IMR-90 (cell line): Measurements from ENCODE around the gene TEX261. TPM values are rescaled to one million over a fixed set of nuclear protein-coding genes. Genes with fewer than 3 reads are reported as not detected.

ENCODE experiments used
- ATAC-seq: fragments of 200-7000 bp; cut with Tn5 transposase; 2 replicates; pipeline ENCODE4 v1.9.1; 2020; ENCODE audit warnings: low read depth, mild to moderate bottlenecking, moderate library complexity
- BruUV-seq: library from RNA; stranded (reverse); fragments of 400-500 nt; replicated peaks from 2 replicates; lab custom pipeline; 2021; lab: Mats Ljungman, UMichigan
- CTCF ChIA-PET: fragments of 300-600 bp; formaldehyde crosslinking; extraction: SDS; loops from one replicate; lab custom pipeline; 2021; ENCODE audit warnings: antibody characterized with exemption; lab: Yijun Ruan, JAX
- POLR2A ChIA-PET: fragments of 300-600 bp; sonication (Branson Sonifier 250); formaldehyde crosslinking; loops from one replicate; lab custom pipeline; 2022; ENCODE audit warnings: antibody characterized with exemption; ENCODE audit not compliant: unreplicated experiment; lab: Charles Lee
- DNase-seq: peaks from one replicate; pipeline ENCODE4 v3.0.0; 2013
- H2AFZ ChIP-seq: replicated peaks from 2 replicates; pipeline ENCODE3; 2013; ENCODE audit warnings: low read length, mild to moderate bottlenecking; ENCODE audit not compliant: poor library complexity
- H2AK5ac ChIP-seq: 2 replicates; pipeline ENCODE4 v1.6.1; 2013; ENCODE audit warnings: low read depth, low read length, inconsistent platforms
- H2AK9ac ChIP-seq: replicated peaks from 2 replicates; pipeline ENCODE3; 2013; ENCODE audit warnings: mild to moderate bottlenecking, low read depth, low read length, moderate library complexity; ENCODE audit not compliant: poor library complexity
- H2BK120ac ChIP-seq: 2 replicates; pipeline ENCODE4 v1.6.1; 2013; ENCODE audit warnings: low read depth, low read length, inconsistent platforms
- H2BK15ac ChIP-seq: 3 replicates; pipeline ENCODE4 v1.6.1; 2013; ENCODE audit warnings: low read depth, low read length, inconsistent platforms
- H2BK20ac ChIP-seq: 2 replicates; pipeline ENCODE4 v1.6.1; 2013; ENCODE audit warnings: low read depth, mild to moderate bottlenecking, inconsistent platforms, low read length, moderate library complexity
- H2BK5ac ChIP-seq: 2 replicates; pipeline ENCODE4 v1.6.1; 2013; ENCODE audit warnings: mild to moderate bottlenecking, low read depth, low read length, inconsistent platforms; ENCODE audit not compliant: poor library complexity, severe bottlenecking
- H3K14ac ChIP-seq: replicated peaks from 2 replicates; pipeline ENCODE4 v1.6.1; 2013; ENCODE audit warnings: low read depth, low read length, inconsistent platforms
- H3K18ac ChIP-seq: 2 replicates; pipeline ENCODE4 v1.6.1; 2013; ENCODE audit warnings: low read depth, low read length, control low read depth
- H3K23ac ChIP-seq: 2 replicates; pipeline ENCODE4 v1.6.1; 2013; ENCODE audit warnings: low read depth, low read length, inconsistent platforms
- H3K27ac ChIP-seq: 2 replicates; pipeline ENCODE4 v1.5.1; 2013; ENCODE audit warnings: mild to moderate bottlenecking, control low read depth, low read length; ENCODE audit not compliant: insufficient read depth
- H3K27me3 ChIP-seq: 2 replicates; pipeline ENCODE4 v1.6.1; 2013; ENCODE audit warnings: low read length; ENCODE audit not compliant: control insufficient read depth, insufficient read depth
- H3K36me3 ChIP-seq: 2 replicates; pipeline ENCODE4 v1.6.1; 2013; ENCODE audit warnings: low read length, mixed read lengths; ENCODE audit not compliant: control insufficient read depth, insufficient read depth
- H3K4ac ChIP-seq: 2 replicates; pipeline ENCODE4 v1.6.1; 2013; ENCODE audit warnings: low read depth, low read length, inconsistent platforms
- H3K4me1 ChIP-seq: 2 replicates; pipeline ENCODE4 v1.6.1; 2013; ENCODE audit warnings: low read length, mixed read lengths; ENCODE audit not compliant: control insufficient read depth, insufficient read depth
- H3K4me2 ChIP-seq: 2 replicates; pipeline ENCODE4 v1.6.1; 2013; ENCODE audit warnings: low read depth, mild to moderate bottlenecking, control low read depth, low read length, moderate library complexity
- H3K4me3 ChIP-seq: 2 replicates; pipeline ENCODE4 v1.5.1; 2013; ENCODE audit warnings: low read depth, mild to moderate bottlenecking, control low read depth, low read length, moderate library complexity; ENCODE audit not compliant: insufficient read depth
- H3K56ac ChIP-seq: 2 replicates; pipeline ENCODE4 v1.6.1; 2013; ENCODE audit warnings: low read length, inconsistent platforms; ENCODE audit not compliant: insufficient read depth; ENCODE audit errors: extremely low read depth
- H3K79me1 ChIP-seq, 2 experiments: 2 replicates each; pipeline ENCODE4 v1.6.1; 2013; ENCODE audit warnings: low read length in 2 of 2, inconsistent platforms in 1 of 2, low read depth in 1 of 2
- H3K9ac ChIP-seq: 2 replicates; pipeline ENCODE4 v1.6.1; 2013; ENCODE audit warnings: low read depth, low read length, control low read depth
- H3K9me1 ChIP-seq: 2 replicates; pipeline ENCODE4 v1.6.1; 2013; ENCODE audit warnings: low read length, inconsistent platforms; ENCODE audit not compliant: insufficient read depth
- H3K9me3 ChIP-seq: 2 replicates; pipeline ENCODE4 v1.6.1; 2013; ENCODE audit warnings: low read length; ENCODE audit not compliant: control insufficient read depth, insufficient read depth
- H4K20me1 ChIP-seq: 2 replicates; pipeline ENCODE4 v1.6.1; 2013; ENCODE audit warnings: low read length, inconsistent platforms; ENCODE audit not compliant: insufficient read depth
- H4K5ac ChIP-seq: 2 replicates; pipeline ENCODE4 v1.6.1; 2013; ENCODE audit warnings: mild to moderate bottlenecking, low read depth, low read length, control low read depth
- H4K8ac ChIP-seq, 2 experiments: 2 replicates each; pipeline ENCODE4 v1.6.1; 2013; ENCODE audit warnings: low read depth in 2 of 2, low read length in 2 of 2, control low read depth in 1 of 2, inconsistent platforms in 1 of 2
- H4K91ac ChIP-seq: 2 replicates; pipeline ENCODE4 v1.6.1; 2013; ENCODE audit warnings: low read depth, low read length, inconsistent platforms; ENCODE audit not compliant: insufficient read depth
- BHLHE40 ChIP-seq: fragments of 150-350 bp; IDR thresholded peaks from 2 replicates; pipeline ENCODE4 v1.6.1; 2016; ENCODE audit warnings: mild to moderate bottlenecking, low read depth, low read length
- CEBPB ChIP-seq: IDR thresholded peaks from 2 replicates; pipeline ENCODE4 v1.6.1; 2012; ENCODE audit warnings: low read depth, low read length, improper control_type of control experiment
- CHD1 ChIP-seq: IDR thresholded peaks from 2 replicates; pipeline ENCODE4 v1.6.1; 2012; ENCODE audit warnings: low read depth, low read length, improper control_type of control experiment
- CTCF ChIP-seq: conservative IDR thresholded peaks from 2 replicates; pipeline ENCODE4 v1.5.1; 2012; ENCODE audit warnings: mild to moderate bottlenecking, low read depth, low read length, improper control_type of control experiment
- FOS ChIP-seq: fragments of 150-350 bp; IDR thresholded peaks from 2 replicates; pipeline ENCODE4 v1.6.1; 2016; ENCODE audit warnings: low read depth, low read length
- MAFK ChIP-seq: IDR thresholded peaks from 2 replicates; pipeline ENCODE4 v1.6.1; 2012; ENCODE audit warnings: low read depth, low read length, improper control_type of control experiment
- MAZ ChIP-seq: IDR thresholded peaks from 2 replicates; pipeline ENCODE4 v1.6.1; 2012; ENCODE audit warnings: low read depth, mild to moderate bottlenecking, low read length, improper control_type of control experiment, moderate library complexity, borderline replicate concordance
- MXI1 ChIP-seq: IDR thresholded peaks from 2 replicates; pipeline ENCODE4 v1.6.1; 2012; ENCODE audit warnings: low read depth, mild to moderate bottlenecking, low read length, moderate library complexity, borderline replicate concordance
- NFE2L2 ChIP-seq: fragments of 150-350 bp; IDR thresholded peaks from 2 replicates; pipeline ENCODE4 v1.6.1; 2016; ENCODE audit warnings: low read depth, mild to moderate bottlenecking, low read length
- POLR2A ChIP-seq: IDR thresholded peaks from 2 replicates; pipeline ENCODE4 v1.6.1; 2012; ENCODE audit warnings: mild to moderate bottlenecking, low read depth, low read length
- RAD21 ChIP-seq: IDR thresholded peaks from 2 replicates; pipeline ENCODE4 v1.6.1; 2012; ENCODE audit warnings: low read length, improper control_type of control experiment
- RCOR1 ChIP-seq: IDR thresholded peaks from 2 replicates; pipeline ENCODE4 v1.6.1; 2012; ENCODE audit warnings: mild to moderate bottlenecking, low read length, improper control_type of control experiment; ENCODE audit not compliant: insufficient replicate concordance
- RFX5 ChIP-seq: IDR thresholded peaks from 2 replicates; pipeline ENCODE4 v1.8.0; 2012; ENCODE audit warnings: low read depth, mild to moderate bottlenecking, low read length, moderate library complexity
- SMC3 ChIP-seq: fragments of 150-350 bp; IDR thresholded peaks from 2 replicates; pipeline ENCODE4 v1.6.1; 2016; ENCODE audit warnings: low read depth, mild to moderate bottlenecking, antibody characterized with exemption, low read length, moderate library complexity
- USF2 ChIP-seq: fragments of 150-350 bp; IDR thresholded peaks from 2 replicates; pipeline ENCODE4 v1.6.1; 2017; ENCODE audit warnings: mild to moderate bottlenecking, antibody characterized with exemption, low read length, low read depth
- WGBS, 2 experiments: methylation state at CpG; one replicate each; pipeline versions ENCODE4 v1.1.5 to v1.1.7; 2013; ENCODE audit warnings: missing lambda C conversion rate in 2 of 2; ENCODE audit not compliant: insufficient read length in 1 of 2; ENCODE audit errors: extremely low coverage in 2 of 2; 5-methylcytosine and 5-hydroxymethylcytosine counted together
- dilution Hi-C: fragments of 300-500 bp; cut with HindIII; formaldehyde crosslinking; loops from one replicate; pipeline ENCODE4 v1.14.3; 2018; ENCODE audit warnings: low sequenced_read_pairs; ENCODE audit not compliant: unreplicated experiment
- in situ Hi-C: fragments of 300-500 bp; cut with MboI; formaldehyde crosslinking; loops from 3 replicates; pipeline ENCODE4 v1.14.3; 2019; ENCODE audit warnings: low sequenced_read_pairs, inconsistent platforms, mixed read lengths
- intact Hi-C: fragments of 100-400 bp; cut with micrococcal nuclease; formaldehyde crosslinking; loops from 2 replicates; pipeline ENCODE4 v1.10.0; 2022
- polyA plus RNA-seq, 3 experiments: library from polyadenylated mRNA; depleted of rRNA; stranded (reverse); fragments of >200 nt; gene quantifications; 2 replicates each; pipeline ENCODE4 v1.2.3, GENCODE V29; 2012; ENCODE audit warnings: low replicate concordance in 1 of 3
- total RNA-seq: library from RNA; depleted of rRNA; stranded (reverse); fragments of >200 nt; gene quantifications from 2 replicates; pipeline ENCODE4 v1.2.3, GENCODE V29; 2012
- TF ChIP-seq, protein P1 (sequence below): fragments of 150-350 bp; IDR thresholded peaks from 2 replicates; pipeline ENCODE4 v1.6.1; 2016; ENCODE audit warnings: low read depth, mild to moderate bottlenecking, low read length, moderate library complexity, borderline replicate concordance

The TEX261 gene
- total and polyA plus RNA-seq, 2 of the 4 experiments (the other 2 are of a cell fraction): 26.3 to 69.8 TPM

DNA sequence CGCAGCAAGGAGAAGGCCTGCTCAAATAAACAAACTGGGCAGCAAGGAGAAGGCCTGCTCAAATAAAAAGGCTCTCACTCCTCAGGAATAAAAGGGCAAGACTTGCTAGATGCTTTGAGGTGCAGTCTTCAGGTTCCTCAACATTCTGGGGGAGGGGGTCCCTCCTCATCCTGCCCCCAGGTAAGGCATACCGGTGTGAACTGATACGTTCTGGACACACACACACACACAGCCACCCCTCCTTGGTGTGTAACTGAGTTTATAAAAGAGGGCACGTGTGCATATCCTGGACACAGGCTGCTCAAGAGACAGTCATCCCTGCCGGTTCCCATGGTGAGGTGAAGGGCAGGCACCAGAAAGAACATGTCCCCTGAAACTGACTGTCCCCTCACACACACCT, 4.5 kb downstream of the TEX261 start:
- ATAC-seq: no peak
- dilution Hi-C loops: no loop called here
- H3K4me2 ChIP-seq: no peak overlapping the region

More for the DNA sequence above, 4.5 kb downstream of the TEX261 start:
- no peak overlapping the region for H3K27ac ChIP-seq
- no peak overlapping the region for H2BK5ac ChIP-seq
- H2BK120ac ChIP-seq: no peak overlapping the region
- peaks cover 10% of the 10 kb centered on the region; the same call in 1 of the 2 replicates for H3K9me1 ChIP-seq
- in situ Hi-C loops (no loop called here), intact Hi-C loops (no loop called here)
- H3K14ac ChIP-seq: no peak overlapping the region
- H2BK20ac ChIP-seq: no peak overlapping the region
- TF ChIP-seq, protein P1, sequence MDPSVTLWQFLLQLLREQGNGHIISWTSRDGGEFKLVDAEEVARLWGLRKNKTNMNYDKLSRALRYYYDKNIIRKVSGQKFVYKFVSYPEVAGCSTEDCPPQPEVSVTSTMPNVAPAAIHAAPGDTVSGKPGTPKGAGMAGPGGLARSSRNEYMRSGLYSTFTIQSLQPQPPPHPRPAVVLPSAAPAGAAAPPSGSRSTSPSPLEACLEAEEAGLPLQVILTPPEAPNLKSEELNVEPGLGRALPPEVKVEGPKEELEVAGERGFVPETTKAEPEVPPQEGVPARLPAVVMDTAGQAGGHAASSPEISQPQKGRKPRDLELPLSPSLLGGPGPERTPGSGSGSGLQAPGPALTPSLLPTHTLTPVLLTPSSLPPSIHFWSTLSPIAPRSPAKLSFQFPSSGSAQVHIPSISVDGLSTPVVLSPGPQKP: no peak
- TF ChIP-seq NFE2L2 (no peak), RFX5 (no peak), MXI1 (no peak), MAZ (no peak), BHLHE40 (no peak), CEBPB (no peak), MAFK (no peak), RCOR1 (no peak), SMC3 (no peak), RAD21 (no peak), FOS (no peak), POLR2A (no peak), CTCF (no peak), USF2 (no peak), CHD1 (no peak)
- H2AFZ ChIP-seq: no peak overlapping the region
- CTCF ChIA-PET: no interaction called here
- H4K8ac ChIP-seq: no peak overlapping the region
- peaks cover 18 to 32% of the 10 kb centered on the region in 2 experiments for H3K79me1 ChIP-seq
- no peak overlapping the region for H3K9ac ChIP-seq
- POLR2A ChIA-PET: no interaction called here
- H2AK5ac ChIP-seq: no peak overlapping the region
- no peak overlapping the region for H2AK9ac ChIP-seq
- H3K23ac ChIP-seq: no peak overlapping the region
- peaks cover 11% of the 10 kb centered on the region for H3K4me1 ChIP-seq
- H3K56ac ChIP-seq: no peak overlapping the region
- peaks cover 48% of the 10 kb centered on the region for H3K36me3 ChIP-seq
- H4K5ac ChIP-seq: no peak overlapping the region
- no peak overlapping the region for H4K91ac ChIP-seq
- H3K9me3 ChIP-seq: no peaks in the 10 kb centered on the region
- H4K20me1 ChIP-seq: peaks cover 21% of the 10 kb centered on the region
- no CpG with 5 or more reads among the region's 5 CpGs for WGBS, 2 experiments
- no peaks in the 10 kb centered on the region for H3K27me3 ChIP-seq
- no peak overlapping the region for H3K4me3 ChIP-seq
- no peak overlapping the region for H3K4ac ChIP-seq
- no peak overlapping the region for H2BK15ac ChIP-seq
- no TSS peak for BruUV-seq
- H3K18ac ChIP-seq: no peak overlapping the region
- no peak for DNase-seq
